OCI-LY7 (cell line): ENCODE results near the gene AGR2.

Experiments
- CTCF ChIP-seq: fragments of 200-600 bp; sonication (generic); conservative IDR thresholded peaks from 2 replicates; pipeline ENCODE4 v1.5.1; 2014; ENCODE audit warnings: mild to moderate bottlenecking, antibody characterized with exemption, low read length, moderate library complexity, mixed read lengths
- EZH2phosphoT487 ChIP-seq: fragments of 200-600 bp; sonication (generic); IDR thresholded peaks from 2 replicates; pipeline ENCODE4 v1.6.1; 2018; ENCODE audit warnings: low read depth, borderline replicate concordance, mild to moderate bottlenecking, mixed run types, antibody characterized with exemption, low read length, moderate library complexity, mixed read lengths

GRCh38 chr7:16833373-16833772 is 28.6 kb upstream of the AGR2 start:
- TF ChIP-seq CTCF, result no peak
- no peak for TF ChIP-seq EZH2phosphoT487
